Astrocyte (in vitro differentiated cells and primary cell): ENCODE results near the gene TNFRSF19. TPM values are rescaled to one million over a fixed set of nuclear protein-coding genes. Genes with fewer than 3 reads are reported as not detected.

ENCODE experiments used
- DNase-seq: peaks from one replicate; pipeline ENCODE4 v3.0.0-alpha.2; 2010; ENCODE audit warnings: low read depth
- FAIRE-seq: peaks from 2 replicates; lab custom pipeline; 2011; peaks lifted over from hg19 to GRCh38; lab: Jason Lieb, UNC
- H2AFZ ChIP-seq: 2 replicates; pipeline ENCODE4 v1.6.0; 2012; ENCODE audit warnings: low read depth, low read length, inconsistent platforms
- H3K27ac ChIP-seq: 2 replicates; pipeline ENCODE4 v1.5.1; 2011; ENCODE audit warnings: low read depth, low read length, inconsistent platforms
- H3K27me3 ChIP-seq: 2 replicates; pipeline ENCODE4 v1.6.0; 2011; ENCODE audit warnings: low read length, inconsistent platforms; ENCODE audit not compliant: insufficient read depth
- H3K36me3 ChIP-seq: 2 replicates; pipeline ENCODE4 v1.5.1; 2011; ENCODE audit warnings: low read length, inconsistent platforms; ENCODE audit not compliant: insufficient read depth
- H3K4me1 ChIP-seq: 2 replicates; pipeline ENCODE4 v1.5.1; 2011; ENCODE audit warnings: low read length, inconsistent platforms; ENCODE audit not compliant: insufficient read depth
- H3K4me2 ChIP-seq: 2 replicates; pipeline ENCODE4 v1.6.0; 2012; ENCODE audit warnings: low read length, inconsistent platforms
- H3K4me3 ChIP-seq: 2 replicates; pipeline ENCODE4 v1.5.1; 2011; ENCODE audit warnings: low read depth, mild to moderate bottlenecking, low read length, inconsistent platforms; ENCODE audit not compliant: insufficient read depth
- H3K79me2 ChIP-seq: 2 replicates; pipeline ENCODE4 v1.6.0; 2012; ENCODE audit warnings: mild to moderate bottlenecking, low read length, inconsistent platforms; ENCODE audit not compliant: insufficient read depth
- H3K9ac ChIP-seq: 2 replicates; pipeline ENCODE4 v1.6.0; 2012; ENCODE audit warnings: mild to moderate bottlenecking, low read length, inconsistent platforms
- H3K9me3 ChIP-seq: 2 replicates; pipeline ENCODE4 v1.5.1; 2012; ENCODE audit warnings: low read depth, mild to moderate bottlenecking, low read length, inconsistent platforms; ENCODE audit not compliant: insufficient read depth
- H4K20me1 ChIP-seq: 2 replicates; pipeline ENCODE4 v1.6.0; 2012; ENCODE audit warnings: low read length, inconsistent platforms; ENCODE audit not compliant: insufficient read depth
- H3K27ac Mint-ChIP-seq: one replicate; pipeline ENCODE4 v1.8.0; 2021; ENCODE audit warnings: mild to moderate bottlenecking, mixed read lengths; ENCODE audit not compliant: unreplicated experiment
- H3K27me3 Mint-ChIP-seq: one replicate; pipeline ENCODE4 v1.8.0; 2021; ENCODE audit warnings: low read depth, mixed read lengths; ENCODE audit not compliant: unreplicated experiment
- H3K36me3 Mint-ChIP-seq: one replicate; pipeline ENCODE4 v1.8.0; 2021; ENCODE audit warnings: low read depth, mixed read lengths; ENCODE audit not compliant: unreplicated experiment
- H3K4me1 Mint-ChIP-seq: one replicate; pipeline ENCODE4 v1.8.0; 2021; ENCODE audit warnings: low read depth, mixed read lengths; ENCODE audit not compliant: unreplicated experiment
- H3K4me3 Mint-ChIP-seq: one replicate; pipeline ENCODE4 v1.8.0; 2021; ENCODE audit warnings: mild to moderate bottlenecking, moderate library complexity, mixed read lengths; ENCODE audit not compliant: unreplicated experiment
- H3K9me3 Mint-ChIP-seq: one replicate; pipeline ENCODE4 v1.8.0; 2021; ENCODE audit warnings: mild to moderate bottlenecking, mixed read lengths; ENCODE audit not compliant: unreplicated experiment
- CTCF ChIP-seq: IDR thresholded peaks from 2 replicates; pipeline ENCODE4 v1.5.1; 2011; ENCODE audit warnings: low read depth, mild to moderate bottlenecking, inconsistent platforms, low read length, moderate library complexity; ENCODE audit not compliant: insufficient read depth
- EZH2 ChIP-seq: IDR thresholded peaks from 2 replicates; pipeline ENCODE4 v1.6.1; 2012; ENCODE audit warnings: mild to moderate bottlenecking, low read length, inconsistent platforms; ENCODE audit not compliant: insufficient read depth
- total RNA-seq: library from RNA; stranded (reverse); gene quantifications from 2 replicates; pipeline ENCODE4 v1.2.1, GENCODE V29; 2021

Gene TNFRSF19
- total RNA-seq, 1 donor from 2014 or later: 27.8 TPM

GRCh38 chr13:23561261-23561660, 9.0 kb upstream of the TNFRSF19 start:
- no peaks in the 10 kb centered on the region for H3K79me2 ChIP-seq
- H3K9me3 ChIP-seq: no peaks in the 10 kb centered on the region
- H3K4me3 ChIP-seq: no peak overlapping the region
- H3K36me3 ChIP-seq: no peaks in the 10 kb centered on the region
- no peaks in the 10 kb centered on the region for H3K9me3 Mint-ChIP-seq
- DNase-seq: no peak
- no peak overlapping the region for H2AFZ ChIP-seq
- no peak for FAIRE-seq
- H4K20me1 ChIP-seq: no peaks in the 10 kb centered on the region
- no peaks in the 10 kb centered on the region for H3K36me3 Mint-ChIP-seq
- H3K4me3 Mint-ChIP-seq: no peak overlapping the region
- H3K27me3 ChIP-seq: no peaks in the 10 kb centered on the region
- no peaks in the 10 kb centered on the region for H3K4me1 Mint-ChIP-seq
- peaks cover 2% of the 10 kb centered on the region for H3K27me3 Mint-ChIP-seq
- no peak overlapping the region for H3K9ac ChIP-seq
- H3K4me2 ChIP-seq: no peak overlapping the region
- H3K27ac Mint-ChIP-seq: no peak overlapping the region
- no peak overlapping the region for H3K27ac ChIP-seq
- peaks cover 13% of the 10 kb centered on the region for H3K4me1 ChIP-seq
- TF ChIP-seq EZH2: no peak
- TF ChIP-seq CTCF: no peak

GRCh38 chr13:23563085-23563845, 6.9 kb upstream of the TNFRSF19 start:
- Histone ChIP-seq H3K9ac (no peak overlapping the region), H3K4me2 (no peak overlapping the region), H3K27ac (no peak overlapping the region), H3K9me3 (no peaks in the 10 kb centered on the region), H3K4me3 (no peak overlapping the region), H3K4me1 (peaks cover 13% of the 10 kb centered on the region), H3K79me2 (no peaks in the 10 kb centered on the region), H3K27me3 (no peaks in the 10 kb centered on the region), H4K20me1 (no peaks in the 10 kb centered on the region), H3K36me3 (no peaks in the 10 kb centered on the region), H2AFZ (no peak overlapping the region)
- FAIRE-seq (no peak), DNase-seq (no peak)
- no peak for TF ChIP-seq EZH2
- Mint-ChIP-seq H3K9me3 (no peaks in the 10 kb centered on the region), H3K36me3 (no peaks in the 10 kb centered on the region), H3K27me3 (peaks cover 2% of the 10 kb centered on the region), H3K4me1 (no peaks in the 10 kb centered on the region), H3K27ac (no peak overlapping the region), H3K4me3 (no peak overlapping the region)

GRCh38 chr13:23567906-23568460, 2.2 kb upstream of the TNFRSF19 start:
- H3K4me3 ChIP-seq: no peak overlapping the region
- peaks cover 2% of the 10 kb centered on the region for H3K27me3 Mint-ChIP-seq
- no peak overlapping the region for H3K4me2 ChIP-seq
- peaks cover 23% of the 10 kb centered on the region for H3K79me2 ChIP-seq
- peak; percentile 5 for TF ChIP-seq CTCF
- TF ChIP-seq EZH2: no peak
- H3K27me3 ChIP-seq: no peaks in the 10 kb centered on the region
- H3K9me3 ChIP-seq: no peaks in the 10 kb centered on the region
- H3K4me1 Mint-ChIP-seq: peaks cover 2% of the 10 kb centered on the region
- no peak overlapping the region for H3K4me3 Mint-ChIP-seq
- H4K20me1 ChIP-seq: no peaks in the 10 kb centered on the region
- no peak overlapping the region for H3K9ac ChIP-seq
- no peak for FAIRE-seq
- H3K9me3 Mint-ChIP-seq: no peaks in the 10 kb centered on the region
- H3K36me3 Mint-ChIP-seq: no peaks in the 10 kb centered on the region
- H3K27ac ChIP-seq: no peak overlapping the region
- H3K4me1 ChIP-seq: peaks cover 7% of the 10 kb centered on the region
- no peak for DNase-seq
- H3K27ac Mint-ChIP-seq: no peak overlapping the region
- no peaks in the 10 kb centered on the region for H3K36me3 ChIP-seq
- peak overlapping the region; percentile 45 for H2AFZ ChIP-seq
